ENCODE measurements around the gene RALGPS1.

GRCh38 chr9:127033061-127033460, 118.5 kb downstream of the RALGPS1 start:
- TF ChIP-seq EZH2phosphoT487 (IDR thresholded peaks at IDR 0.05; ENCODE audit: low read depth, severe bottlenecking, unreplicated experiment), result no peak
- TF ChIP-seq, protein P1, sequence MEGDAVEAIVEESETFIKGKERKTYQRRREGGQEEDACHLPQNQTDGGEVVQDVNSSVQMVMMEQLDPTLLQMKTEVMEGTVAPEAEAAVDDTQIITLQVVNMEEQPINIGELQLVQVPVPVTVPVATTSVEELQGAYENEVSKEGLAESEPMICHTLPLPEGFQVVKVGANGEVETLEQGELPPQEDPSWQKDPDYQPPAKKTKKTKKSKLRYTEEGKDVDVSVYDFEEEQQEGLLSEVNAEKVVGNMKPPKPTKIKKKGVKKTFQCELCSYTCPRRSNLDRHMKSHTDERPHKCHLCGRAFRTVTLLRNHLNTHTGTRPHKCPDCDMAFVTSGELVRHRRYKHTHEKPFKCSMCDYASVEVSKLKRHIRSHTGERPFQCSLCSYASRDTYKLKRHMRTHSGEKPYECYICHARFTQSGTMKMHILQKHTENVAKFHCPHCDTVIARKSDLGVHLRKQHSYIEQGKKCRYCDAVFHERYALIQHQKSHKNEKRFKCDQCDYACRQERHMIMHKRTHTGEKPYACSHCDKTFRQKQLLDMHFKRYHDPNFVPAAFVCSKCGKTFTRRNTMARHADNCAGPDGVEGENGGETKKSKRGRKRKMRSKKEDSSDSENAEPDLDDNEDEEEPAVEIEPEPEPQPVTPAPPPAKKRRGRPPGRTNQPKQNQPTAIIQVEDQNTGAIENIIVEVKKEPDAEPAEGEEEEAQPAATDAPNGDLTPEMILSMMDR (IDR thresholded peaks at IDR 0.05; ENCODE audit: poor library complexity), result no peak
